H1 (cell line): ENCODE results near the gene SLC39A8. TPM values are rescaled to one million over a fixed set of nuclear protein-coding genes. Genes with fewer than 3 reads are reported as not detected.

Source experiments
- CTCF ChIA-PET: fragments of 300-600 bp; sonication (Branson Sonifier 250); formaldehyde crosslinking; loops from one replicate; lab custom pipeline; 2021; ENCODE audit not compliant: partially characterized antibody; lab: Charles Lee
- POLR2A ChIA-PET: fragments of 300-600 bp; sonication (Branson Sonifier 250); formaldehyde crosslinking; loops from one replicate; lab custom pipeline; 2021; ENCODE audit warnings: inconsistent platforms; ENCODE audit not compliant: partially characterized antibody; lab: Charles Lee
- DNase-seq, 2 experiments: peaks; one replicate each; pipeline versions ENCODE4 v3.0.0 to v3.0.0-alpha.2; 2010 to 2022; ENCODE audit warnings: low spot score in 2 of 2, low read depth in 1 of 2, mixed read lengths in 1 of 2
- FAIRE-seq: peaks from 2 replicates; lab custom pipeline; 2011; peaks lifted over from hg19 to GRCh38; lab: Jason Lieb, UNC
- H2AFZ ChIP-seq: 2 replicates; pipeline ENCODE4 v1.8.1; 2012; ENCODE audit warnings: low read length, inconsistent platforms
- H2AK5ac ChIP-seq: 2 replicates; pipeline ENCODE4 v1.6.1; 2013; ENCODE audit warnings: low read depth, low read length
- H2BK120ac ChIP-seq: replicated peaks from 2 replicates; pipeline ENCODE3; 2013; ENCODE audit warnings: low read depth, low read length, inconsistent platforms
- H2BK12ac ChIP-seq: 2 replicates; pipeline ENCODE4 v1.6.1; 2013; ENCODE audit warnings: low read depth, low read length
- H2BK15ac ChIP-seq: 2 replicates; pipeline ENCODE4 v1.6.1; 2013; ENCODE audit warnings: low read length
- H2BK20ac ChIP-seq: 2 replicates; pipeline ENCODE4 v1.6.1; 2013; ENCODE audit warnings: low read length
- H2BK5ac ChIP-seq: 2 replicates; pipeline ENCODE4 v1.6.1; 2013; ENCODE audit warnings: low read depth, low read length
- H3K14ac ChIP-seq: 2 replicates; pipeline ENCODE4 v1.6.1; 2013; ENCODE audit warnings: inconsistent platforms; ENCODE audit not compliant: insufficient read length
- H3K18ac ChIP-seq: 2 replicates; pipeline ENCODE4 v1.6.1; 2013; ENCODE audit warnings: low read length; ENCODE audit errors: extremely low read depth
- H3K23ac ChIP-seq: 2 replicates; pipeline ENCODE4 v1.6.1; 2013; ENCODE audit warnings: inconsistent platforms; ENCODE audit not compliant: insufficient read length
- H3K23me2 ChIP-seq: 2 replicates; pipeline ENCODE4 v1.6.1; 2013; ENCODE audit warnings: low read depth, low read length
- H3K27ac ChIP-seq: 2 replicates; pipeline ENCODE4 v1.6.1; 2011; ENCODE audit warnings: low read depth, low read length, inconsistent platforms
- H3K27me3 ChIP-seq, 4 experiments: replicated peaks in 1 of 4; 1 replicate in 1 of 4; 2 replicates in 3 of 4; pipeline versions ENCODE4 v1.6.1 to v1.8.1; 2011 to 2013; ENCODE audit warnings: low read length in 3 of 4, mild to moderate bottlenecking in 3 of 4, inconsistent platforms in 2 of 4, mixed read lengths in 2 of 4, moderate library complexity in 1 of 4; ENCODE audit not compliant: control insufficient read depth in 3 of 4, insufficient read depth in 3 of 4; ENCODE audit errors: extremely low read depth in 1 of 4
- H3K36me3 ChIP-seq, 4 experiments: 2 replicates each; pipeline versions ENCODE4 v1.6.1 to v1.8.1; 2011 to 2013; ENCODE audit warnings: mild to moderate bottlenecking in 4 of 4, low read length in 3 of 4, moderate library complexity in 2 of 4, control low read depth in 1 of 4, inconsistent platforms in 1 of 4; ENCODE audit not compliant: insufficient read depth in 4 of 4, control insufficient read depth in 2 of 4
- H3K4ac ChIP-seq: replicated peaks from 2 replicates; pipeline ENCODE3; 2013; ENCODE audit warnings: low read length, low read depth, mixed read lengths, inconsistent platforms; ENCODE audit not compliant: insufficient read length
- H3K4me1 ChIP-seq, 4 experiments: replicated peaks in 1 of 4; 1 replicate in 1 of 4; 2 replicates in 3 of 4; pipeline versions ENCODE4 v1.6.1 to v1.8.1; 2011 to 2013; ENCODE audit warnings: low read length in 3 of 4, inconsistent platforms in 2 of 4, mixed read lengths in 1 of 4; ENCODE audit not compliant: insufficient read depth in 4 of 4, control insufficient read depth in 3 of 4
- H3K4me2 ChIP-seq, 2 experiments: 2 replicates each; pipeline versions ENCODE4 v1.6.1 to v1.8.1; 2011 to 2013; ENCODE audit warnings: low read depth in 2 of 2, low read length in 2 of 2, control low read depth in 1 of 2, inconsistent platforms in 1 of 2, mild to moderate bottlenecking in 1 of 2; ENCODE audit not compliant: insufficient read depth in 1 of 2
- H3K4me3 ChIP-seq, 4 experiments: fragments of 200-600, 300-600 bp in 1 of 4; sonication (generic), shearing (Covaris generic), sonication (Bioruptor Twin) in 1 of 4; 2 replicates each; pipeline versions ENCODE4 v1.5.1 to v1.8.1; 2011 to 2016; ENCODE audit warnings: low read length in 4 of 4, low read depth in 3 of 4, control low read depth in 2 of 4, inconsistent platforms in 2 of 4, mild to moderate bottlenecking in 2 of 4, mixed read lengths in 1 of 4, moderate library complexity in 1 of 4; ENCODE audit not compliant: insufficient read depth in 2 of 4; ENCODE audit errors: extremely low read depth in 1 of 4
- H3K56ac ChIP-seq: replicated peaks from 2 replicates; pipeline ENCODE3; 2013; ENCODE audit warnings: low read depth, mild to moderate bottlenecking, mixed read lengths, low read length, inconsistent platforms; ENCODE audit not compliant: insufficient read length
- H3K79me1 ChIP-seq: 2 replicates; pipeline ENCODE4 v1.6.1; 2013; ENCODE audit warnings: low read depth, low read length, control low read depth
- H3K79me2 ChIP-seq, 2 experiments: 2 replicates each; pipeline versions ENCODE4 v1.6.1 to v1.8.1; 2012 to 2013; ENCODE audit warnings: low read length in 2 of 2, mild to moderate bottlenecking in 2 of 2, inconsistent platforms in 1 of 2; ENCODE audit not compliant: insufficient read depth in 2 of 2, control insufficient read depth in 1 of 2
- H3K9ac ChIP-seq, 4 experiments: replicated peaks in 1 of 4; 1 replicate in 1 of 4; 2 replicates in 3 of 4; pipeline versions ENCODE4 v1.6.1 to v1.8.1; 2011 to 2013; ENCODE audit warnings: low read depth in 3 of 4, low read length in 3 of 4, control low read depth in 2 of 4, mild to moderate bottlenecking in 2 of 4, moderate library complexity in 2 of 4, inconsistent platforms in 1 of 4; ENCODE audit errors: extremely low read depth in 1 of 4
- H3K9me3 ChIP-seq, 2 experiments: 2 replicates each; pipeline versions ENCODE4 v1.6.1 to v1.8.1; 2012 to 2013; ENCODE audit warnings: mild to moderate bottlenecking in 2 of 2, moderate library complexity in 2 of 2, control low read depth in 1 of 2, inconsistent platforms in 1 of 2, low read depth in 1 of 2, low read length in 1 of 2, mixed read lengths in 1 of 2; ENCODE audit not compliant: insufficient read depth in 2 of 2
- H4K20me1 ChIP-seq, 2 experiments: replicated peaks in 1 of 2; 2 replicates each; pipeline versions ENCODE3 to v1.8.1; 2011 to 2013; ENCODE audit warnings: inconsistent platforms in 2 of 2, low read length in 2 of 2, mild to moderate bottlenecking in 1 of 2; ENCODE audit not compliant: insufficient read depth in 2 of 2, control insufficient read depth in 1 of 2
- H4K5ac ChIP-seq: 2 replicates; pipeline ENCODE4 v1.6.1; 2013; ENCODE audit warnings: low read length, low read depth, mixed read lengths, inconsistent platforms; ENCODE audit not compliant: insufficient read length
- H4K8ac ChIP-seq: 2 replicates; pipeline ENCODE4 v1.8.0; 2013; ENCODE audit warnings: mild to moderate bottlenecking, moderate library complexity, low read length, inconsistent platforms; ENCODE audit not compliant: insufficient read depth; ENCODE audit errors: extremely low read depth
- H4K91ac ChIP-seq: replicated peaks from 2 replicates; pipeline ENCODE3; 2013; ENCODE audit warnings: low read length, mixed read lengths, inconsistent platforms; ENCODE audit not compliant: insufficient read length
- CBX8 ChIP-seq: fragments of 300-800, 300-1000 bp; sonication (generic); IDR thresholded peaks from 2 replicates; pipeline ENCODE4 v1.7.1; 2016; ENCODE audit warnings: low read depth, low read length, borderline replicate concordance
- FOSL1 ChIP-seq: IDR thresholded peaks from 2 replicates; pipeline ENCODE4 v1.6.1; 2011; ENCODE audit warnings: mild to moderate bottlenecking, low read depth, low read length, moderate library complexity; ENCODE audit not compliant: insufficient read depth
- MAFK ChIP-seq: IDR thresholded peaks from 2 replicates; pipeline ENCODE4 v1.6.1; 2012; ENCODE audit warnings: low read depth, mild to moderate bottlenecking, improper control_type of control experiment, low read length
- polyA plus RNA-seq, 7 experiments: library from polyadenylated mRNA; depleted of rRNA in 3 of 7; stranded (reverse) in 5 of 7; unstranded in 2 of 7; fragments of >200 nt in 5 of 7; fragments of 200-250 nt in 2 of 7; gene quantifications; 1 replicate in 5 of 7; 2 replicates in 1 of 7; 4 replicates in 1 of 7; pipeline versions ENCODE4 v1.2.1 to v1.2.3, GENCODE V29; 2011 to 2013; ENCODE audit warnings: missing spikeins in 2 of 7, mixed read lengths in 2 of 7
- total RNA-seq: library from RNA; stranded (reverse); fragmentation: NEBNext Ultra II Directional; extraction: Animal tissue kit (Norgen Biotek cat#: 25700); gene quantifications from 2 replicates; pipeline ENCODE4 v1.2.1, GENCODE V29; 2021

SLC39A8 gene
- total and polyA plus RNA-seq, 2 of the 8 experiments (the other 6 are each of a cell fraction or from before 2014, with no cell fraction given) = 6.4 to 38.7 TPM

DNA sequence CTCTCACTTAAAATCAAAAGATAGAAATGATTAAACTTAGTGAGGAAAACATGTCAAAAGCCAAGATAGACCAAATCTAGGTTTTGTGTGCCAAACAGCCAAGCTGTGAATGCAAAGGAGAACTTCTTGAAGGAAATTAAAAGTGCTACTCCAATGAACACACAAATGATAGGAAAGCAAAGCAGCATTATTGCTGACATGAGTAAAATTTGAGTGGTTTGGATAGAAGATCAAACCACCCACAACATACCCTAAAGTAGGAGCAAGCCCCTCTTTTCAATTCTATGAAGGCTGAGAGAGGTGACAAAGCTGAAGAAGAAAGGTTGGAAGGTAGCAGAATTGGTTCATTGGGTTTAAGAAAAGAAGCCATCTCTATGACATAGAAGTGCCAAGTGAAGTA, 56.8 kb downstream of the SLC39A8 start:
- H3K79me1 ChIP-seq = no peaks in the 10 kb centered on the region
- H3K14ac ChIP-seq = no peak overlapping the region
- H3K36me3 ChIP-seq = no peaks in the 10 kb centered on the region
- H3K4me3 ChIP-seq = no peak overlapping the region
- no peak overlapping the region for H3K4me2 ChIP-seq
- H4K5ac ChIP-seq = no peak overlapping the region
- no peak overlapping the region for H2AK5ac ChIP-seq
- H4K8ac ChIP-seq = no peak overlapping the region
- H3K56ac ChIP-seq = no peak overlapping the region
- H3K9me3 ChIP-seq = no peaks in the 10 kb centered on the region
- H3K18ac ChIP-seq = no peak overlapping the region
- H4K91ac ChIP-seq = no peak overlapping the region
- H2BK5ac ChIP-seq = no peak overlapping the region
- no peaks in the 10 kb centered on the region for H4K20me1 ChIP-seq
- 0 out of 4 replicates have a peak, but pooled peaks cover 0 to 3% of the 10 kb centered on the region in 2 experiments for H3K79me2 ChIP-seq
- no peaks in the 10 kb centered on the region; the same call in 1 of the 2 replicates for H3K23me2 ChIP-seq
- no peaks in the 10 kb centered on the region for H3K27me3 ChIP-seq
- H3K4me1 ChIP-seq = no peaks in the 10 kb centered on the region
- no peak overlapping the region for H3K23ac ChIP-seq
- H2BK12ac ChIP-seq = no peak overlapping the region
- DNase-seq = no peak
- no peak overlapping the region for H3K9ac ChIP-seq
- H2AFZ ChIP-seq = no peak overlapping the region
- no peak overlapping the region for H3K27ac ChIP-seq
- TF ChIP-seq CBX8 (no peak), MAFK (no peak), FOSL1 (no peak)
- H2BK15ac ChIP-seq = no peak overlapping the region
- no peak for FAIRE-seq
- no peak overlapping the region for H3K4ac ChIP-seq
- H2BK120ac ChIP-seq = no peak overlapping the region
- no peak overlapping the region for H2BK20ac ChIP-seq
- ChIA-PET CTCF (no interaction called here), POLR2A (no interaction called here)
